RWPE1 (cell line): ENCODE data around the gene PI3.
"Not testable (repeated sequence)": the region's sequence is repeated elsewhere in the genome, so short reads cannot be mapped to it uniquely, and the experiment has no call there.

Source experiments
- CTCF ChIA-PET: fragments of 350-600 bp; sonication (Branson Sonifier 250); formaldehyde crosslinking; extraction: SDS; loops from one replicate; lab custom pipeline; 2021; lab: Yijun Ruan, JAX
- POLR2A ChIA-PET: fragments of 400-600 bp; formaldehyde crosslinking; extraction: SDS; loops from one replicate; lab custom pipeline; 2020; ENCODE audit warnings: antibody characterized with exemption; ENCODE audit not compliant: low non-redundant PET; lab: Yijun Ruan, JAX
- DNase-seq: peaks from one replicate; pipeline ENCODE4 v3.0.0; 2012; ENCODE audit warnings: low spot score
- H3K27ac ChIP-seq: fragments of 450-650 bp; 2 replicates; pipeline ENCODE4 v1.5.1; 2017
- TF ChIP-seq, protein P1 (sequence below): fragments of 450-650 bp; conservative IDR thresholded peaks from 2 replicates; pipeline ENCODE4 v1.5.1; 2017; ENCODE audit warnings: low read depth, mild to moderate bottlenecking

Gene PI3

DNA sequence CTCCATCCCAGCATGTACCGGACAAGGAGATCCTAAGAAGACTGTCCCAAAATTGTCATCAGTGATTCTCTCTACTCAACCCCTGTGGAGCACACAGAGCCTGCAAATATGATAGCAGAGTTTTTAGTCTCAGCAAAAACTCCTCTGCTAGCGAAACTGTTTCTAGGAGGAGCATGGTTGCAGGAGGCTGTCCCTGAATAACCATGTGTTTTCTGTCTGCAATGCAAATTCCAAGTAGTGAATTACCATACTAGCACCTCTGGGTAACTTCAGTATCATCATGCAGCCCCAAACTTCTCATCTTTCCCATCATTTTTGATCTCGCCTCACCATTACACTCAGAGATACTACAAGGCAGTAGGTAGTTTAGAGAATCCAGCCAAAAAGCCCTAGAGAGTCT, 25.6 kb upstream of the PI3 start:
- no peak for DNase-seq
- ChIA-PET POLR2A (no interaction called here), CTCF (interaction anchor here (0.6 to 3.1 kb wide), 2 partner anchors 10 to 159 kb away, joined by 3 to 14 read pairs; partner anchors contain the start of gene MATN4)
- TF ChIP-seq, protein P1, sequence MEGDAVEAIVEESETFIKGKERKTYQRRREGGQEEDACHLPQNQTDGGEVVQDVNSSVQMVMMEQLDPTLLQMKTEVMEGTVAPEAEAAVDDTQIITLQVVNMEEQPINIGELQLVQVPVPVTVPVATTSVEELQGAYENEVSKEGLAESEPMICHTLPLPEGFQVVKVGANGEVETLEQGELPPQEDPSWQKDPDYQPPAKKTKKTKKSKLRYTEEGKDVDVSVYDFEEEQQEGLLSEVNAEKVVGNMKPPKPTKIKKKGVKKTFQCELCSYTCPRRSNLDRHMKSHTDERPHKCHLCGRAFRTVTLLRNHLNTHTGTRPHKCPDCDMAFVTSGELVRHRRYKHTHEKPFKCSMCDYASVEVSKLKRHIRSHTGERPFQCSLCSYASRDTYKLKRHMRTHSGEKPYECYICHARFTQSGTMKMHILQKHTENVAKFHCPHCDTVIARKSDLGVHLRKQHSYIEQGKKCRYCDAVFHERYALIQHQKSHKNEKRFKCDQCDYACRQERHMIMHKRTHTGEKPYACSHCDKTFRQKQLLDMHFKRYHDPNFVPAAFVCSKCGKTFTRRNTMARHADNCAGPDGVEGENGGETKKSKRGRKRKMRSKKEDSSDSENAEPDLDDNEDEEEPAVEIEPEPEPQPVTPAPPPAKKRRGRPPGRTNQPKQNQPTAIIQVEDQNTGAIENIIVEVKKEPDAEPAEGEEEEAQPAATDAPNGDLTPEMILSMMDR = no peak
- no peak overlapping the region for H3K27ac ChIP-seq

DNA sequence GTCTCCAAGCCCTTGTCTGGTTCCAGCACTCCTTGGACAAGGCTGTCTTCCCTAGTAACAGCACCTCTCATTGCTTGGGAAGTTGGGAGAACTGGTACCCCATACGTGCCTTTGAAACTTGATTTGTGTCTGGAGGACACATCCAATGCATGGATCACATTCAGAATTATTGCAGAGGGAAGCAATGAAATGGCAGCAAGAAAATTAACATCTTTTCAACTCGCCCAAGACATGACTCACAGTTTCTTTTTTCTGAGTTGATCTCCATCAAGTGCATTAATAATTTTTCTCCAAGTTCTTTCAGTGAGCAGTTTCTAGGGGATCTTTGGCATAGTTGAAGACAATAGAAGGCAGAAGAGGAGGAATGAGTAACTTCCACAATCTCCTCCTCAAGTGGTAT, 22.3 kb upstream of the PI3 start:
- ChIA-PET CTCF (interaction anchor here (0.7 to 1.0 kb wide), 2 partner anchors 14 to 192 kb away, joined by 3 to 4 read pairs; no protein-coding TSS in a partner anchor), POLR2A (no interaction called here)
- no peak for DNase-seq
- no peak overlapping the region for H3K27ac ChIP-seq
- TF ChIP-seq, protein P1 = no peak

DNA sequence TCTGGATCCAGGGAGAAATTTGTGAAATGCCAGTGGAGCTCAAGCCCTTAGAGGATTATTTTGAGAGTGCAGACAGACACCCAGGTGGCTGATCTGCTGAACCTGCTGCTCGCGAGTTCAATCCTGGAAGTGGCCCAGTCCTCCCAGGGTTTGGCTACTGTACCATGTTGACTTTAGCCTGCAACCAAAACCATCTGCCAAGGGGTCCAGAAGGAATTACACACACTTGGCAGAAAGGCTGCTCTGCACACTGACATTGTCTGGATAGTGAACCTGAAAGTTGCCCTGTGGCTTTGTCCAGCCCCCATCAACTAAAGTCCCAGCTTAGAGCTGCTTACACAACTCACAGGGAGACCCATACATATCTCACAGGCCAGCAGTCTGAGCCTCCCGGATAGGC, 21.6 kb upstream of the PI3 start:
- DNase-seq = no peak
- TF ChIP-seq, protein P1 = no peak
- ChIA-PET CTCF (interaction anchor here (0.6 to 1.0 kb wide), 5 partner anchors 14 to 201 kb away, joined by 3 to 4 read pairs (median 4); no protein-coding TSS in a partner anchor), POLR2A (no interaction called here)
- H3K27ac ChIP-seq = no peak overlapping the region

DNA sequence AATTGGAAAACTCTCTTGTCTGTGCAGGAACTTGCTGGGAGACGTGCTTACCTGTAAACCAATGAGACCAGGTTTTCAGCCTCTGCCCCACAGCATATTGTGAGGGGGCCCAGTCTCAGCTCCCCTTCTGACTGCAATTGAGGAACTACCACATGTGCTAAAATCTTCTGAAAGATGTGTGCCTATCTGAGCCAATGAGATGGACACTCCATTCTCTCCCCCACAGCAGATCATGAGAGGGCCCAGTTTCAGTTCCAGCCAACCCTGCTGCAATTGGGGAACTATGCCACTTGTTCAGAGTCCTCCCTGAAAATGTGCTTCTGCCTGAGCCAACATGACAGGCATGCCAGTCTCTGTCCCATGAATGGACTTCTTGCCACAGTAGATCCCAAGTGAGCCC, 20.9 kb upstream of the PI3 start:
- no peak overlapping the region for H3K27ac ChIP-seq
- CTCF ChIA-PET = interaction anchor here (0.8 kb wide), 1 partner anchor 14 kb away, joined by 4 read pairs; no protein-coding TSS in a partner anchor
- no peak for DNase-seq
- POLR2A ChIA-PET = no interaction called here
- TF ChIP-seq, protein P1 = no peak

DNA sequence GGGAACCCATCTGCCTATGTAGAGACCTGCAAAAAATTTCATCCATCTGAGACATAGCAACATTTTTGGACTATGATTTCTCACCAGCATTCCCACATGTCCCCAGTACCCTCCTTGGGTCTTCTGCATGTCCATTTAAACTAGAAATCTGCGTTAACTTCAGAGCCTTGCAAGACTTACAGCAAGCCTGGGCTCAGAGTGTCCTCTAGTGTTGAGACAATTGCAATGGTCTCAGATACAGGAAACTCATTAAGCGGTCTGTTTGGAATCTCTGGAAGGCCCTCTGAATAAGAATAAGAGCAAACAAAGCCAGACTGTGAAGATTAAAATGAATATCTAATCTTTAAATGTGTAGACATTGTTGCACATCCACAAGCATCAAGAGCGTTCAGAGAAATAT, 20.5 kb upstream of the PI3 start:
- H3K27ac ChIP-seq = no peak overlapping the region
- DNase-seq = no peak
- ChIA-PET POLR2A (no interaction called here), CTCF (no interaction called here)
- TF ChIP-seq, protein P1 = no peak

DNA sequence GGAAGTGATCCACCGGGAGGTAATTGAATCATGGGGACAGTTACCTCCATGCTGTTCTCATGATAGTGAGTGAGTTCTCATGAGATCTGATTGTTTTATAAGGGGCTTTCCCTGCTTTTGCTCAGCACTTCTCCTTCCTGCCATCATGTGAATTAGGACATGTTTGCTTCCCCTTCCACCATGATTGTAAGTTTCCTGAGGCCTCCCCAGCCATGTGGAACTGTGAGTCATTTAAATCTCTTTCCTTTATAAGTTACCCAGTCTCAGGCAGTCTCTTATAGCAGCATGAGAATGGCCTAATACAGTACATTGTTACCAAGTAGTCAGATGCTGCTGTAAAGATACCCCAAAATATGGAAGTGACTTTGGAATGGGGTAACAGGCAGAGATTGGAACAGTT, 19.9 kb upstream of the PI3 start:
- CTCF ChIA-PET, H3K27ac ChIP-seq, DNase-seq, POLR2A ChIA-PET: not testable (repeated sequence)

DNA sequence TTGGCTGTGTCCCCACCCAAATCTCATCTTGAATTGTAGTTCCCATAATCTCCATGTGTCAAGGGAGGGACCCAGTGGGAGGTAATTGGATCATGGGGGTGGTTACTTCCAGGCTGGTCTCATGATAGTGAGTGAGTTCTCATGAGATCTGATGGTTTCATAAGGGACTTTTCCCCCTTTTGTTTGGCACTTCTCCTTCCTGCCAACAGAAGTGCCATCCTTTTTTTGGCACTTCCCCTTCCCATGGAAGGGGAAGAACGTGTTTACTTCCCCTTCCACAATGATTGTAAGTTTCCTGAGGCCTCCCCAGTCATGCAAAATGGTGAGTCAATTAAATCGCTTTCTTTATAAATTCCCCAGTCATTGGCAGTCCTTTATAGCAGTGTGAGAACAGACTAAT, 18.0 kb upstream of the PI3 start:
- CTCF ChIA-PET = interaction anchor here (0.6 to 1.3 kb wide), 4 partner anchors 18 to 206 kb away, joined by 3 to 5 read pairs (median 3); no protein-coding TSS in a partner anchor
- POLR2A ChIA-PET = no interaction called here
- TF ChIP-seq, protein P1 = no peak
- no peak overlapping the region for H3K27ac ChIP-seq
- DNase-seq = no peak
